Measurements from ENCODE around the gene EXD1. TPM values are rescaled to one million over a fixed set of nuclear protein-coding genes. Genes with fewer than 3 reads are reported as not detected.
"Not testable (repeated sequence)": the region's sequence is repeated elsewhere in the genome, so short reads cannot be mapped to it uniquely, and the experiment has no call there.

The EXD1 gene
- total RNA-seq, 1 donor from 2014 or later: not detected

DNA sequence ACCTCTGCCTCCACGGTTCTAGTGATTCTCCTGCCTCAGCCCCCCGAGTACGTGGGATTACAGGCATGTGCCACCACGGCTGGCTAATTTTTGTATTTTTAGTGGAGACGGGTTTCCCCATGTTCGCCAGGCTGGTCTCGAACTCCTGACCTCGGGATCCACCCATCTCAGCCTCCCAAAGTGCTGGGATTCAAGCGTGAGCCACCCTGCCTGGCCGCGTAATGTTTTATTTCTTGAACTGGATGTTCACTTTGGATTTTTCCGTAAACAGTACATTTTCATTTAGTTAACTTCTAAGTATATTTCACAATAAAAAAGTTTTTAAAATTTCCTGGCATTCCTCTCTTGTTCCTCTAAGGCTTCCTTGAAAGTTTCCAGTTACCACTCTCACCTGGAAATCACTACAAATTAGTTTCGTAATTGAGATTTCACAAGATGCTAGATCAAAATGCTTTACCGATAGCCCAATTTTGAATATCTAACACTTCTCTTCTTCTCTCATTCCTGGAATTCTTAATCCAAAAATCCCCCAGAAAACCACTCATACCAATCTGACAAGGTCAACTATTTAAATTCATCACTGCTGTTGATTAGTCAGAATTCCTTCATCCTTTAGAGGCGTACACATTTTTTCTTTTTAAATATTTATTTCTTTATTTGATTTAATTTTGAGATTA lies 69.8 kb downstream of the EXD1 start:
- H3K4me3 Mint-ChIP-seq: no peak overlapping the region
- H3K4me1 Mint-ChIP-seq (ENCODE audit: low read depth): peaks cover 15% of the 10 kb centered on the region
- intact Hi-C loops (cut with micrococcal nuclease): no loop called here

DNA sequence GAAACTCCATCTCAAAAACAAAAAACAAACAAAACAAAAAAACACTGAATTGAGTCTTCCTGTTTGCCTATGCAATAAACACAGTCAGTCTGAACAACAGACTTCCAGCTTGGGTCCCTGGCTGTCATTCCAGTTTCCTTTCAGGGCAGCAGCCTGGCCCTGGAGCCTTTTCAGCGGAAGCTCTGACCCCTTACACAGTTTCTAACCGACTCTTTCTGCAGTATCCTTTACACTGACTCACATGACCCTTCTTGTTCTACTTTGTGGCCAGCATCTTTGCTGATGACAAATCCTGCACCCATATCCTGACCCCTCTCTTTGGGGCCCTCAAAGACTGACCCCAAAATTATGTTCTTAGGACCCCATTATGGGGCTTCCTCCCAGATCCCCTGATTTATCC lies 76.1 kb downstream of the EXD1 start:
- intact Hi-C loops (cut with micrococcal nuclease): no loop called here
- peaks cover 12% of the 10 kb centered on the region for H3K27me3 Mint-ChIP-seq (ENCODE audit: insufficient read depth)
- peak overlapping the region; percentile 65 for H3K27ac Mint-ChIP-seq
- H3K9me3 Mint-ChIP-seq: no peaks in the 10 kb centered on the region
- peaks cover 2% of the 10 kb centered on the region for H3K36me3 Mint-ChIP-seq (ENCODE audit: low read depth)
- no peak overlapping the region for H3K4me3 Mint-ChIP-seq
- no peak for DNase-seq (ENCODE audit: low spot score)
- H3K4me1 Mint-ChIP-seq (ENCODE audit: low read depth): peaks cover 19% of the 10 kb centered on the region

More for the DNA sequence above, 69.8 kb downstream of the EXD1 start:
- H3K27ac Mint-ChIP-seq: no peak overlapping the region
- no peaks in the 10 kb centered on the region for H3K9me3 Mint-ChIP-seq
- H3K27me3 Mint-ChIP-seq (ENCODE audit: insufficient read depth): peaks cover 8% of the 10 kb centered on the region
- no peak for DNase-seq (ENCODE audit: low spot score)
- H3K36me3 Mint-ChIP-seq (ENCODE audit: low read depth): no peaks in the 10 kb centered on the region

GRCh38 chr15:41153733-41154132 lies 76.8 kb downstream of the EXD1 start:
- no peak for DNase-seq (ENCODE audit: low spot score)
- Mint-ChIP-seq H3K4me1 (ENCODE audit: low read depth) (peaks cover 21% of the 10 kb centered on the region), H3K27ac (no peak overlapping the region), H3K4me3 (no peak overlapping the region), H3K36me3 (ENCODE audit: low read depth) (peaks cover 2% of the 10 kb centered on the region), H3K27me3 (ENCODE audit: insufficient read depth) (peaks cover 12% of the 10 kb centered on the region), H3K9me3 (no peaks in the 10 kb centered on the region)
- intact Hi-C loops (cut with micrococcal nuclease): no loop called here

DNA sequence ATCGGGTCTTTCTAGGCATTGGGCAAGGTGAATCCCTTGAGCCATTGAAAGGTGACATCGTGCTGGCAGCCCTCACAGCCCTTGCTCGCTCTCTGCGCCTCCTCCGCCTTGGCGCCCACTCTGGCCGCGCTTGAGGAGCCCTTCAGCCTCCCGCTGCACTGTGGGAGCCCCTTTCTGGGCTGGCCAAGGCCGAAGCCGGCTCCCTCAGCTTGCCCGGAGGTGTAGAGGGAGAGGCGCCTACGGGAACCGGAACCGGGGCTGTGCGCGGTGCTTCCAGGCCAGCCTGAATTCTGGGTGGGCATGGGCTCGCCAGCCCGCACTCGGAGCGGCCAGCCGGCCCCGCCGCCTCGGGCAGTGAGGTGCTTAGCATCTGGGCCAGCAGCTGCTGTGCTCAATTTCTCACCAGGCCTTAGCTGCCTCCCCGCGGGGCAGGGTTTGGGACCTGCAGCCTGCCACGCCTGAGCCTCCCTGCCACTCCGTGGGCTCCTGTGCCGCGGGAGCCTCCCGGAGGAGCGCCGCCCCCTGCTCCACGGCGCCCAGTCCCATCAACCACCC lies 79.0 kb downstream of the EXD1 start:
- DNase-seq (ENCODE audit: low spot score): no peak
- peaks cover 12% of the 10 kb centered on the region for H3K27me3 Mint-ChIP-seq (ENCODE audit: insufficient read depth)
- no peak overlapping the region for H3K4me3 Mint-ChIP-seq
- peak overlapping the region; percentile 23 for H3K27ac Mint-ChIP-seq
- H3K36me3 Mint-ChIP-seq (ENCODE audit: low read depth): peaks cover 2% of the 10 kb centered on the region
- intact Hi-C loops (cut with micrococcal nuclease): loop anchor here (2.0 kb wide), 1 partner anchor 79 kb away; the partner anchor contains the start of genes CHP1 and EXD1
- peaks cover 21% of the 10 kb centered on the region for H3K4me1 Mint-ChIP-seq (ENCODE audit: low read depth)
- H3K9me3 Mint-ChIP-seq: no peaks in the 10 kb centered on the region

DNA sequence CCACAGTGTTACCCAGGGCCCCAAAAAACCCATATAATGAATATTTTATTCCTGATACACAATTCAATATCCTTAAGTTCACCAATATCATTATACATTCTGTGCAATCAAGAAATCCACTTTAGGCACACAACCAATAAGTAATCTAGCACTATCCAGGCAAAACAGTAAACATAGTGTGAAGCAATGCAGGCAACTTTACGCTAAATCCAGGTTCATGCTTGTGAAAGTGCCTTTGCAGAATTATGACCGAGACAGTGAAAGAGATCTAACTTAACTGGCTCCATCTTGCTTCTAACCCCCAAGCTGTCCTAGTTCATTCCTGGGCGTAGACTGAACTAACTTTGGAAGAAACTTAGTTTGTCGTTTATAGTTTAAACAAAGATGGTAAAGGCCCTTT lies 80.3 kb downstream of the EXD1 start:
- Mint-ChIP-seq H3K36me3 (ENCODE audit: low read depth) (peaks cover 2% of the 10 kb centered on the region), H3K4me1 (ENCODE audit: low read depth) (peaks cover 21% of the 10 kb centered on the region), H3K27me3 (ENCODE audit: insufficient read depth) (peaks cover 7% of the 10 kb centered on the region), H3K27ac (no peak overlapping the region), H3K4me3 (peak overlapping the region; percentile 10), H3K9me3 (no peaks in the 10 kb centered on the region)
- no peak for DNase-seq (ENCODE audit: low spot score)
- intact Hi-C loops (cut with micrococcal nuclease): loop anchor here (1.0 to 2.0 kb wide), 2 partner anchors 34 to 81 kb away; partner anchors contain the start of genes CHP1, EXD1 and INO80

DNA sequence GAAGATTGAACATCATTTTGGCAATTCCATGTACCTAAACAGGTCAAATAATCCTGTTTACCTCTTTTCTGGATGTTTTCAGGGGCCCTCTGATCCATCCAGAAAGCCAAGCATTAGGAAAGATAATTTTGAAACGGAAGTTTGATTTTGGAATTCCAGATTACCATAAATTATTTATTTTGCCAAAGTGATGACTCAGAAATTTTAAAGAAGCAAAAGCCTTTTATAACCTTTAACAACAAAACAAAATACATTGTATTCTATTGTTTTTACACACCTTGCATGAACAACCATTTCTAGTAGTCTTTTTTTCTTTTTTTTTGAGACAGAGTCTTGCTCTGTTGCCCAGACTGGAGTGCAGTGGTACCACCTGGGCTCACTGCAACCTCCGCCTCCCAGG lies 82.5 kb downstream of the EXD1 start:
- Mint-ChIP-seq H3K4me1 (ENCODE audit: low read depth) (peaks cover 21% of the 10 kb centered on the region), H3K9me3 (no peaks in the 10 kb centered on the region), H3K27me3 (ENCODE audit: insufficient read depth) (no peaks in the 10 kb centered on the region), H3K36me3 (ENCODE audit: low read depth) (peaks cover 2% of the 10 kb centered on the region), H3K27ac (no peak overlapping the region), H3K4me3 (no peak overlapping the region)
- intact Hi-C loops (cut with micrococcal nuclease): no loop called here
- no peak for DNase-seq (ENCODE audit: low spot score)

- Mint-ChIP-seq H3K4me3 (no peak overlapping the region), H3K9me3 (no peaks in the 10 kb centered on the region), H3K27me3 (ENCODE audit: insufficient read depth) (no peaks in the 10 kb centered on the region), H3K27ac (no peak overlapping the region), H3K36me3 (ENCODE audit: low read depth) (peaks cover 2% of the 10 kb centered on the region), H3K4me1 (ENCODE audit: low read depth) (no peaks in the 10 kb centered on the region)
- intact Hi-C loops (cut with micrococcal nuclease): no loop called here
- no peak for DNase-seq (ENCODE audit: low spot score)
These were observed 90.9 kb downstream of the EXD1 start for GRCh38 chr15:41139619-41140018.

- H3K36me3 Mint-ChIP-seq (ENCODE audit: low read depth); H3K4me3 Mint-ChIP-seq; intact Hi-C loops (cut with micrococcal nuclease); H3K27me3 Mint-ChIP-seq (ENCODE audit: insufficient read depth); H3K4me1 Mint-ChIP-seq (ENCODE audit: low read depth); H3K27ac Mint-ChIP-seq; H3K9me3 Mint-ChIP-seq; DNase-seq (ENCODE audit: low spot score): not testable (repeated sequence)
These were observed 91.4 kb downstream of the EXD1 start for GRCh38 chr15:41139112-41139511.

- H3K4me3 Mint-ChIP-seq; H3K36me3 Mint-ChIP-seq (ENCODE audit: low read depth); H3K4me1 Mint-ChIP-seq (ENCODE audit: low read depth); H3K9me3 Mint-ChIP-seq; DNase-seq (ENCODE audit: low spot score); H3K27ac Mint-ChIP-seq; intact Hi-C loops (cut with micrococcal nuclease): not testable (repeated sequence)
- H3K27me3 Mint-ChIP-seq (ENCODE audit: insufficient read depth): peaks cover 14% of the 10 kb centered on the region
These were observed 95.0 kb downstream of the EXD1 start for GRCh38 chr15:41135580-41135979.

- DNase-seq (ENCODE audit: low spot score): no peak
- peaks cover 14% of the 10 kb centered on the region for H3K27me3 Mint-ChIP-seq (ENCODE audit: insufficient read depth)
- intact Hi-C loops (cut with micrococcal nuclease): no loop called here
- H3K4me3 Mint-ChIP-seq: no peak overlapping the region
- no peaks in the 10 kb centered on the region for H3K36me3 Mint-ChIP-seq (ENCODE audit: low read depth)
- no peaks in the 10 kb centered on the region for H3K9me3 Mint-ChIP-seq
- no peaks in the 10 kb centered on the region for H3K4me1 Mint-ChIP-seq (ENCODE audit: low read depth)
- no peak overlapping the region for H3K27ac Mint-ChIP-seq
These were observed 97.1 kb downstream of the EXD1 start for GRCh38 chr15:41133454-41133853.

Other genes starting within 250 kb of the EXD1 start
- 39.2 and 39.6 TPM in 2 replicates for gene INO80, start 114.5 kb downstream of the EXD1 start, total RNA-seq
- 43.5 and 55.2 TPM in 2 replicates for gene CHP1, start 511 bp upstream of the EXD1 start, total RNA-seq
- 15.6 and 17.6 TPM in 2 replicates for gene OIP5, start 101.8 kb upstream of the EXD1 start, total RNA-seq
- 112 and 117 TPM in 2 replicates for gene NUSAP1, start 102.1 kb upstream of the EXD1 start, total RNA-seq
- gene NDUFAF1, start 171.7 kb upstream of the EXD1 start, total RNA-seq: 26.7 and 28.0 TPM in 2 replicates
- gene RTF1, start 186.3 kb upstream of the EXD1 start, total RNA-seq: 41.0 and 44.7 TPM in 2 replicates